Fibroblast of upper back skin (primary cell): Measurements from ENCODE around the gene PDE3A.
"Not testable (repeated sequence)": the region's sequence is repeated elsewhere in the genome, so short reads cannot be mapped to it uniquely, and the experiment has no call there.

Source experiments
- DNase-seq: peaks from one replicate; pipeline ENCODE4 v3.0.0-alpha.2; 2013

Gene PDE3A

GRCh38 chr12:20368114-20368650 is at the start of gene PDE3A:
PDE3A (plus strand) TSS chr12:20368537; CDS start chr12:20369285, 748 bp downstream.
- DNase-seq, result peak; percentile 80

DNA sequence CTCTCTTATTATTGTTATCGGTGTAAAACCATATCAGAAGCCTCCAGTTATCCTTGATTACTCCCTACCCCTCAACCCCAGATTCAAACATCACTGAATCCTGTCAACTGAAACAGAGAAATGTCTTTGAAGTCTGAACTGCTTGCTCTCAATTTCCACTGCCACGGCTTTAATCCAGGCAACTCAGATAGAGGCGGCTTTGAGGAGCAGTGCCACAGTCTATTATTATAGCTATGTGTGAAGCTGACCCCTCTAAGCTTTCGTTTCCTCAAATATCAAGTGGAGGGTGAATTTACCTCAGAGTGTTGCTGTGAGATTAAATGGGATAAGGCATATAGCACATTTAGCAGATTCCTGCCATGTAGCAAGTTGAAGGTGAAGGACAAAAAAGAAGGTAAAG is 49.0 kb upstream of the PDE3A start:
- no peak for DNase-seq

DNA sequence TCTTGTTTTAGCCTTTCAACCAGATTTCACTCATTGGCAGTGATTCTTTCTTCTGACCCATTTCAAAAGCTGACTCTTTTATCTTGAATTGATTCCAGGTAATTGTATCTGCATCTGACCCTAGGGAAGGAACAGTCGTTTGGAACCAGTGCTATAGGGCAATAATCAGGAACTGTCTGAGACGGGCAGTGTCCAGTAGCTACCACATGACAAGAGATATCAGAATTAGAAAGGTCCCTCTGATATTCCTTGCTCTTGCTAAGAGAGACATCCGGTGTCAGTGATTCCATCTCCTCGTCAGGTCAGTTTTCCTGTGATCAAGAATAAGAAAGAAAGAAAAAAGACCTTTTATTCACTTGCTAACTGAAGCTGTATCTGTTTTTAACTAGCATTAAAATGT is 47.8 kb upstream of the PDE3A start:
- no peak for DNase-seq

DNA sequence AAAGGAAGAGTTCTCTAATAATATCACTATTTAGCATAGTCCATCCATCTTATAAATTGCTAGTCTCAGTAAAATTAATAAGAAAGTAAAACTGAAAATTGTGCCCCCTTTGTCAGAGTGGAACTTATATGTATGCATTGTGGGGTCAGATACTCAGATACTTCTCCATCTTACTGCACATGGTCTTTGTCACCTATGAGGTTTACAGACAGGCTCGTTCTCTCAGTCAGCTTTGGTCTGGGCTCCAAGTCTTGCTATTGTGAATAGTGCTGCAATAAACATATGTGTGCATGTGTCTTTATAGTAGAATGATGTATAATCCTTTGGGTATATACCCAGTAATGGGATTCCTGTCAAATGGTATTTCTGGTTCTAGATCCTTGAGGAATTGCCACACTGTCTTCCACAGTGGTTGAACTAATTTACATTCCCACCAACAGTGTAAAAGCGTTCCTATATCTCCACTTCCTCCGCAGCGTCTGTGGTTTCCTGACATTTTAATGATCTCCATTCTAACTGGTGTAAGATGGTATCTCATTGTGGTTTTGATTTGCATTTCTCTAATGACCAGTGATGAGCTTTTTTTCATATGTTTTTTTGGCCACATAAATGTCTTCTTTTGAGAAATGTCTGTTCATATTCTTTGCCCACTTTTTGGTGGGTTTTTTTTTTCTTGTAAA is 37.4 kb upstream of the PDE3A start:
- DNase-seq, result not testable (repeated sequence)

DNA sequence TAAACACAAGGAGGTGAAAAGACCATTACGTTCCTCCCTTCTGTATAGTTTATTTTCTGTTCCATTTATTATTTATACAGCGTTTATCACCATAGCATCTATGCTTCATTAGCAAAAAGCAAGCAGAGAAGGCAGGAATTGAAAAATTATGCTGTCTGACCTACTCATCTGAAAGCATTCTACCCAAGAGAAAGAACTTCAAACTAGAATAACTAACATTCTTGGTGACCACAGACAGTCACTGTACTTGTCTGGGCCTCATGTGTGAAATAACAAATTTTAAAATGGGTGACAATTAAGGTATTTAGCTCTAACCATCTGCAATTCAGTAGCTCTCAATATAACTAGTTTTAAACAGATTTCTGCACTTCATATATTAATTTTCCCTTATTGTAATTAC is 29.3 kb upstream of the PDE3A start:
- peak; percentile 37 for DNase-seq

- peak; percentile 14 for DNase-seq
Observed at GRCh38 chr12:20342111-20342510, 26.2 kb upstream of the PDE3A start.

GRCh38 chr12:20345866-20346265 is 22.5 kb upstream of the PDE3A start:
- DNase-seq, result no peak

- no peak for DNase-seq
Observed at GRCh38 chr12:20350026-20350425, 18.3 kb upstream of the PDE3A start.

DNA sequence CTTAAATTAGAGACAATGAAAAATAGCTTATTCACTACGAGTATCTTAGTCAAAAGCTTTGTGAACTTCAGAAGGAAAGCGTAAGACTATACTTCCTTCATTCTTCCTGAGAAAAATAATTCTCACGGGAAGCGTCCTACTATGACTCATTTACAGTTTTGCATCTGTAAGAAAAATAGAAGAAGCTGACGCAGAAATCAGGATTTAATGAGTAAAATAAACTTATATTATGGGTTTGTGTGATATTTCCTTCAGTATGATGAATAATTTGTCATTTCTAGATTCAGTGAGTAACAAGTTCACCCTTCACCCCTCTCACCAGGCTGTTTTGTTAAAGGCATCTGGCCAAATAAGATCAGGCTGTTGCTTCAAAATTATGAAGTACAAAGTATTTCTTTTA is 17.8 kb upstream of the PDE3A start:
- DNase-seq, result peak; percentile 72

GRCh38 chr12:20351406-20351805 is 16.9 kb upstream of the PDE3A start:
- DNase-seq, result no peak

DNA sequence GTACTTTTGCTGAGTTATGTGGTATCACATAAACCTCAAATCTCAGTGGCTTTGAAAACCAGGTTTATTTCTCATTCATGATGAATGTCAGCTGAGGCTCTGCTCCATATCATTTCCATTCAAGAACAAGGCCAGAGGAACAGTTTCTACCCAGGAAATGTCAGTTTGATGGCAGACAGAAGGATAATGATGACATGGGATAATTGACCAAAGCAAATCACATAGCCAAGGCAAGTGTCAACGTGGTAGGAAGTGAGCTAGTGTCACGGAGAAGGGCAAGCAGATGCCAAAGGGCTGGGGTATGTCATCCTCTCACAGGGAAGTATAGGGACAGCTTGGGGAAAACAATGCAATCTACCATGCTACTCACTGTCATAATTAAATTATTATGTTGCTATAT is 12.3 kb upstream of the PDE3A start:
- DNase-seq, result no peak

GRCh38 chr12:20360407-20360806 is 7.9 kb upstream of the PDE3A start:
- no peak for DNase-seq

DNA sequence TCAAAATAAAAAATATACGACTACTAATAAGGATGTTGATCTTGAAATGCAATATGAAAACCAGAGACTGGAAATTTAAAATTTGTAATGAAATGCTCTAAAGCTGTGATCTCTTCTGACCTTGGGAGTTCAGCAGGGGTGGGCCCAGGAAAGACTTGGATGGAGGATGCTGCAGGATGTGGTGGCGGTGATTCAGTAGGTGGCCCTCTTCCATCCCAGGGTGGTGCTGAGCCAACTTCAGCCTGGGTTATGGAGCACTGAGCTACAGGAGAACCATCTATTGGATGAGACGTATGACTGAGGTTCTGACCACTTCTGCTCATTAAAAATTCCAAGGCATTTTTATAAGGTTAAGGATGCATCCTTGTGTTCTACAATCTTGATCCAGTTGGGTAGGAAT is 6.9 kb upstream of the PDE3A start:
- no peak for DNase-seq

DNA sequence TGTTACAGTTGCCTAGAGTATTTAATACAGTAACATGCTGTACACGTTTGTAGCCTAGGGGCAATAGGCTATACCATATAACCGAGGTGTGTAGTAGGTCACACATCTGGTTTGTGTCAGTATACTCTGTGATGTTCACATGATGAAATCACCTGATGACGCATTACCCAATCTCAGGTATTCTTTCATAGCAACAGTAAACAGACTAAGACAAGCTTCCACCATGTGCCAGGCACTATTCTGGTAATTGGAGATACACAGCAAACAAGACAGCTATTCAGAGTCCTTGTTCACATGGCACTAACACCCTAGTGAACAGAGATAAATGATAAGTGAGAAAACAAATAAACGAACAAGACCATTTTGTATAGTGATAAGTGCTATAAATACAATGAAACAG is 3.8 kb upstream of the PDE3A start:
- DNase-seq, result no peak

- no peak for DNase-seq
Observed at GRCh38 chr12:20366776-20367409, 1.4 kb upstream of the PDE3A start.

GRCh38 chr12:20367583-20368113 is 689 bp upstream of the PDE3A start:
- DNase-seq, result no peak

DNA sequence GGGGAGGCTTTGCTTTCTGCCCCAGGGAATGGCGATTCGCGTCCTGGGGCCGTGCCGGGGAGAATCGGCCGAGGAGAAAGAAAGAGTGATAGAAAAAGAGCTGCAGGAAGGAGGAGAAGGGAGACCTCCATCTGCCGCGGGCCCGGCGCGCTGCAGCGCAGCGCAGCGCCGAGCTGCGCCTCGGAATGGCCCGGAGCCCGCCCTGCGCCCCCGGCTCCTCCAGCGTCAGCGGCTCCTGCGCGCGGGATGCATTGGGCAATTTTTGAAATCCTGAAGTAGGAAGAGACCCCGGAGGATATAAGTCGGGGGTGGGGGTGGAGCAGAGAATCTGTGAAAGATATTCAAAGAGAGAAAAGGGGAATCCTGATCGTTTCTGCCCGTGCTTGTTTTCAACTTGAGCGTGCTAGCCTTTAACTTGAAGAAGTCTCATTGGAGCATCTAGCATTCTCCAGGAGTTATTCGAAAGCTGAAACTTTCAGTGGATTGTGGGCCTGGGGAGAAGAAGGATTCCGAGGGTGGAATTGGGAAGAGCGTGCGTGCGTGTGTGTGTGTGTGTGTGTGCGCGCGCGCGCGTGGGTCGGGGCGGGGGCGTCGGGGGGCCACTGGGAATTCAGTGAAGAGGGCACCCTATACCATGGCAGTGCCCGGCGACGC is 441 bp downstream of the PDE3A start:
- peak; percentile 36 for DNase-seq

GRCh38 chr12:20369305-20370013 is 1.1 kb downstream of the PDE3A start:
- peak; percentile 57 for DNase-seq

DNA sequence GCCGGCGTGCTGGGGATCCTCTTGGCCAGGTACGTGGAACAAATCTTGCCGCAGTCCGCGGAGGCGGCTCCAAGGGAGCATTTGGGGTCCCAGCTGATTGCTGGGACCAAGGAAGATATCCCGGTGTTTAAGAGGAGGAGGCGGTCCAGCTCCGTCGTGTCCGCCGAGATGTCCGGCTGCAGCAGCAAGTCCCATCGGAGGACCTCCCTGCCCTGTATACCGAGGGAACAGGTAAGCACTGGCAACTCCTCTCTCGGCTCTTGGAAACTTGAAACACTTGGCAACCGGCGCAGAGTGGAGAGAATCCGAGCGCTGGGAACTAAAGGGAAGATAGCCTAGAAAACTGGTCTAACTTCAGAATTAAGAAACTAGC is 1.7 kb downstream of the PDE3A start:
- no peak for DNase-seq

- no peak for DNase-seq
Observed at GRCh38 chr12:20370866-20371519, 2.7 kb downstream of the PDE3A start.

DNA sequence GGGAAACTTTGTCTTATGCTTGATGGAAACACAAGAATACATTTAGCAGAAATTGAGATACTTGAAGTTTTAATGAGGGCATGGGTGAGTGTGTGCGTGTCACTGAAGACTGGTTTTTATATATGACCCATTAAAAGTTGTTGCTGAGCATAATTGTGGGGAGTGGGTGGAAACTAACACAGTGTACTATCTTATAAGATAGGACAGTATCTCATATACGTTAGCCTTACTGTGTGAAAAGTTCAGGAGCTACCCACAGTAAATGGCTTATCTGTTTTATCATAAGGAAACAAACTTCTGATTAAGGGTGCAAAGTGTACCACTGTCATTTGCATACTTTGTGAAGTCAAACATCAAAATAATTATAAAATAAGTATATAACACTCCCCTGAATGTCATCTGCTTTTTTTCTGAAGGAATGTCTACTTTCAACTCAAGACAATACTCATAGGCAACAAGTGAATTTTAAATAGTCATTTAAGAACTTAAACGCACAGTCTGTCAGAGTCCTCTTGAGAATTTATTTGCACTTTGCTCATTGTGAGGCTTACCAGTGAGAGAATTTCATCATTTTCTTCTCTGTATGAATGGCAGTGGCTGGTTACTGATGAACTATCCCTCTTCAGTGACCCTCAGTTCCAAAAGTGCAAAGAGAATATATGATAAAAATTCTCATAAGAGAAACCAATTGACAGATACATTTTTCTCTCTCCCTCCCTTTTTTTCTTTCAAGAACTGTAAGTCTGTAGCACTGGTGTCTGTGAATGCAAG is 4.2 kb downstream of the PDE3A start:
- no peak for DNase-seq

GRCh38 chr12:20374795-20375194 is 6.5 kb downstream of the PDE3A start:
- no peak for DNase-seq
